Lung microvascular endothelial cell (primary cell): ENCODE measurements around the gene TRPC4AP. TPM values are rescaled to one million over a fixed set of nuclear protein-coding genes. Genes with fewer than 3 reads are reported as not detected.
A peak's percentile ranks its signal among the peaks of the same experiment; 100 is the strongest.

ENCODE experiments used
- DNase-seq, 2 donors: peaks; one replicate each; pipeline versions ENCODE4 v3.0.0 to v3.0.0-alpha.2; 2010; ENCODE audit warnings: low read depth in 2 of 2
- total RNA-seq: library from RNA; depleted of rRNA; stranded (reverse); fragments of >200 nt; gene quantifications from 2 replicates; pipeline ENCODE4 v1.2.1, GENCODE V29; 2014

TRPC4AP gene
- total RNA-seq, 1 donor from 2014 or later = 70.2 TPM

DNA sequence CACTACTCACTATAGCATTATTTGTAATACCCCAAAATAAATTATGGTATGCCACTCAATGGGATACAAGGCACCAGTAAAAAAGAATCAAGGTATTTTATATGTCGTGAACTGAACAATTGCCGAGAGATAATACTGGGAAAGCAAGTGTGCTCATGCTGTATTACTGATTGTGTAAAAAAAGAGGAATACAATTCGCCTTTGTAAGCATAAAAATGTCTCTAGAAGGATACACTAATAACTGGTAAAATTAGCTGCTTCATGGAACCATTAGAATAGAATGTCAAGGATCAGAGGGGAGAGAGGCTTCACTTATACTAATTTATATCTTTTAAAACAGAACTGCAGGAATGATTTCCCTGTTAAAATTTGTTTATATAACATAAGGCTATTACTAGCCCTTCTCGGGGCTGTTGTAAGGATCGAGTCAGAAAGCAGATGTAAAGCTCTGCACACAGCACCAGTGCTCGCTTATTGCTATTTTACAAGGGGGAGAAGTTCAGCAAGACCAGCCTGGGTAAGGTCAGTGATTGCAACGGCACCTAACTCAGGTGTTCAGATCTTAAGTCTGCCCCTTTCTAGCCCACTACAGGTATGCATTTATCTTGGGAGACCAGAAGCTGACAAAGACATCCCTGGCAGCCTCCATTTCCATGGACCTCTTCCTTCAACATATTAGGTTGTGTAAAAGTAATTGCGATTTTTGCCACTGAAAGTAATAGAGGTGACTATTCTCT lies 75.3 kb downstream of the TRPC4AP start:
- no peak for DNase-seq

DNA sequence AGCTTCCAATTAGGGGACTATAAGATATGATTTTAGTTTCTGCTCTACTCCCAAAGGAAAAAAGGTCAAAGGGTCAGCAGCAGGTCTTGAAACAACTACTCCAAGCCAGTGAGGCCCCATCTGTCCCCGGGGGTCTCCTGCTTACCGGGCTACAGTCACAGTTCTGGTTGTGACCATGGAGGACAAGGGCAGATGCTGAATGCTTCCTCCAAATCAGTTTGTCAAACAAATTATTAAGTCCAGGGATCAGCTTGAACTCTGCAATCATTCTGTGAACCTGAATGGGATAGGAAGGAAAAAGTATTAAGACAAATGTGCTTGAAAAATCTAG lies 76.8 kb downstream of the TRPC4AP start:
- DNase-seq = no peak

DNA sequence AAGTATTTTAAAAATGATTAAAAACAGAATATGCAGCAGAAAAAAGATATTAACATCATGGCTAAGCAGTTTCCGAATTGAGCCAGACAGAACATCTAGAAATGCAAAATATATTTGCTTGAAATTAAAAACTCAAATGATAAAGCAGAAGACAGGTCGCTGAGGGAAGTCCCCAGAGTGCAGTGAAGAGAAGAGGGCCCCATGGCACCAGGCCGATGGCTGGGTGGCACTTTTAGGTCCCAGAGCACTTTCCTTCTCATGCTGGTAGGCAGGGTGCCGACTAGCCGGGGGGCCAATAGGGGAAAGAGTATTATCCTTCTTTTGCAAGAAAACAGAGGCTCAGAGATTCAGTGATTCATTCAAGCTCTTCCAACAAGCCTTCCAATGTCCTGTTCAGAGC lies 78.1 kb downstream of the TRPC4AP start:
- DNase-seq = no peak

DNA sequence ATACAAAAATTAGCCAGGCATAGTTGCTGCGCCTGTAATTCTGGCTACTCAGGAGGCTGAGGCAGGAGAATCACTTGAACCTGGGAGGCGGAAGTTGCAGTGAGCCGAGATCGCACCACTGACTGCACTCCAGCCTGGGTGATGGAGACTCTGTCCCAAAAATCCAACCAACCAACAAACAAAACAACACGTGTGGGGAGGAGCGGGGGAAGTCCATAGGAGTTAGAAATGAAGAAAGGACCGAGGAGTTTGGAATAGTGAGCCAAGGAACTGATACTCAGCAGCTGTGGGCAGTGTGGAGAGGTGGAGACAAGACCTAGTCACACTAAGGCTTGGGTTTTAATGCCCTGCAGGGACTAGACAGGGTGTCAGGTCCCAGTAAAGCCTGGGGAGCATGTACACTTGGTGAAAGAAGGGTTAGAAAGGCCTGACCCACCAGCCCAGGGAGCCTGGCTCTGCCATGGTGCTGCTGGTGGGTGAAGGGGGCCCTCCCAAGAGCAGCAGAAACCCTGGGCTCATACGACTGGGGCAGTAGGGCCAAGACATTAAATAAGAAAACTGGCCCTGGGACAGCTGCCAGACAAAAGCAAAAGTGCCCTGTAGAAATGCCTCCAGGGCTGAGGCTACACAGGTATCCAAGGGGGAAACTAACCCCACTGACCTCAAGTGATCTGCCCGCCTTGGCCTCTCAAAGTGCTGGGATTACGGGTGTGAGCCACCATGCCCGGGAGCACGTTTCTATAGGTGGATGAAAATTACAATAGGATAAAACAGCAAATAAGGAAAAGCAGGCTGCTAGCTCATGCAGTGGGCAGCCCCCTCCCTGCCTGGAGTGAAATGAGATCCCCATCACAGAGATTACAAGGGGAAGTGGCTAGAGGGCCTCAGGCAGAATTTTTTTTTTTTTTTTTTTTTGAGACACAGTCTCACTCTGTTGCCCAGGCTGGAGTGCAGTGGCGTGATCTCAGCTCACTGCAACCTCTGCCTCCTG lies 78.9 kb downstream of the TRPC4AP start:
- no peak for DNase-seq

DNA sequence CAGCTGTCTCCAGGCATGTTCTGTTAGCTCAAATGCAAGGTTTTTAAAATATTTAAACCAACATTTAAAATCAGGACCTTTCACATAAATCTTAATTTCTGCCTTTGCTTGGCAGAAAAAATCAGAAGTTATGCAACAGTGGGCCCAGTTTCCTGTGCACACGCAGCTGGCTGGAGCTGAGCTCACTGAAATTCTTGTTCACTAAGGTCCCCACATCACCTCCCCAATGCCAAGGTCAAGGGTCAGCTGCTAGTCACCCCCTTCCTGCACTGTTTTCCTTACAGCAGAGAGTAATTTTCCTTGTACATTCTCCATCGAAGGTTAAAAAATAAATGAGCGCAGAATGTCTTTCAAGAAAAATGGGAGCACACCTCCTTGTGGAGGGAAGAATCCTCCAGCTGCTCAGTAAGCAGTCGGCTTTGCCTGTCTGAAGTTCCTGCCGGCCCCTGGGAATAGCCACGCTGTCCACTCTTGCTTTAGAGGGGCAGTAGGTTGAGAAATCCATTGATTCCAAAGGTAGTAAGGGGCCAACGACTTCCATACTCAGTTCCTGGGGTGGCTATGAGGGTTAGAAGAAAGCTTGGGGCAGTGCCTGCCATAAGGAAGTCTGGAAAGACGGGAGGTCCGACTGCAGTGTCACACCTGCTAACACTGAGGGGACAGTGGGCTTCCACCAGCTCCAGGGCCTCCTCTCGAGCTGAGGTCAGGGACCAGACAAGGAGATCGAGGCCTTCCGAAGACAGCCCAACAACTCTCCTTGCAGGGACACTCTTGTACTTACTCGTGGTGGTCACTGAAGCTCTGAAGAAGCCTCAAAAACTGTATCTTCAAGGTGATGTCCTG lies 80.2 kb downstream of the TRPC4AP start:
- no peak for DNase-seq

DNA sequence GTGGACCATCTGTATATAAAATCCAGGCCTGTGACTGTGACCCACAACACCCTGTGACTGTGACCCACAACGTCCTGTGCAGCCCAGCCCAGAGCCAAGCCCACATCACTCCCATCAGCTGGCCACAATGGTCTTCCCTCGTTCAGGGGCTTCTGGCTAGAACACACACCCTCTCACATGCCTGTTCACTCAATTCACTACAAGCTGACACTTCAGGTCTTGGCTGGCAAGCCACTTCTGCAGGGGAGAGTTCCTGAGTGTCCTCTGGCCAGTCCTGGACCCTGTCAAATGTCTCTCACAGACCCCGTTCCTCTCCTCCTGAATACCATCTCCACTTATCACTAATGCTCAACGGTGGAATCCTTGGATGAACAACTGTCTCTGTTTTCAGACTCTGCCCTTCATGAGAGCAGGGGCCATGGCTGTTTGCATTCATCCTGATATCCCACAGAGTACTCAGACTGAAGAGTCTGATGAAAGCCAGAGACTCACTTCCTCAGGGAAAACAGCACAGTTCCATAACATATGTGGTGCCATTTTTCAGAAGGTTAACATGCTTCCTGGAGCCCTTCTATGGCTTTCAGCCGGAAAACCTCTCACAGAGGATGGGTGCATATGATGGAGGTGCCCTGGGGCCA lies 80.9 kb downstream of the TRPC4AP start:
- DNase-seq = no peak

DNA sequence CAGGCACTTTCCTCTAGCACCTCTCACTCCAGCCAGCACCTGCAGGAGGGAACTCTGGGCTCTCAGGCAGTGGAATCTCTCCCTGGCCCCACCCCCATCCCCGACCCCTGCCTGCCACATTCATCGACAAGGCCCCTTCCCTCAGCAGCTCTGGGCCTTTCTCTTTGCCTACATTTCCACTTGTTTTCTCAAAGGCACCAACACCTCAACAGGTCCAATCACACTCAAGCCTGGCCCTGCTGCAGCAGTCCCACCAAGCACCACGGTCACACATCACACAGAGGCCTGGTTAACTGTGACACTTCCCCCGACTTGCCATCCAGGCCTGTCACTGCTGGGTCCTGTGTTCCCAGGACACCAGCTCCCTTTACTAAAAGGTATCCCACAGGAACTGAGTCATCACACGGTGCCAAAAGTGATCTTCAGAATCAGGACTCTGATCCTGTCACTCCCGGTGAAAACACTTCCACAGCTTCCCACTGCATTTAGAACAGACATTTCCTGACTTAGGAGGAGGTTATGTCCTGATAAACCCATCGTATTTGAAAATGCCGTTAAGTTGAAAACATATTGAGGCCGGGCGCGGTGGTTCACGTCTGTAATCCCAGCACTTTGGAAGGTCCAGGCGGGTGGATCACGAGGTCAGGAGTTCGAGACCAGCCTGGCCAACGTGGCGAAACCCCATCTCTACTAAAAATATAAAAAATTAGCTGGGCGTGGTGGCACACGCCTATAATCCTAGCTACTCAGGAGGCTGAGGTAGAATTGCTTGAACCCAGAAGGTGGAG lies 82.0 kb downstream of the TRPC4AP start:
- DNase-seq = no peak

DNA sequence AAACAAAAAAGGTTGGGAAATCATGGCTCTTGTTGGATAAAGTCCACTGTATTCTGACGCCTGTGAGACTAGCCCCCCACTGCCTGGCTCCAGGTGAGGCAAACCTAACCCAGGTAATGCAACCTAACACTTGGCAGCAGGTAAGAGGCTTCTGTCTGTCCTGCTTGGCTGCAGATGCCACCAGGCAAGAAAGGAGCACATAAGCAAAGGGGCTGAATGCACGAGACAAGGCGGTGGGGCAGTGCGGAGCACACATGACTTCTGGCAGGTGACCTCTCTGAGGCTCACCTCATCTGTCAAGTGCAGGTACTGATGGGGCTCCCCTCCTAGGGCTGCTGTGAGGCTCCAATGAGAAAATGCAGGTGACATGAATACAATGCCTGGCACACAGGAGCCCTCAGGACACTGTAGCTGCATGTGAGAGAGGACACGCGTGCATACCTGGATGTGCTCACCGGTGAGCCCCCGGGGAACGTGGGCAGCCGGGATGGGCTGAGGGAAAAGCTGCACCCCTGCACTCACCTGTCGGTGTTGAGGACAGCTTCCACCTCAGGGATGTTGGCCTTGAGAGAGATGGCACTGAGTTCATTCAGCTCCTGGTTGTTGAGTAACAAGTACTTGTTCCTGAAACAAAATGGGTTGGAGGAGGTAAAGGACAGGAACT lies 82.8 kb downstream of the TRPC4AP start:
- no peak for DNase-seq

DNA sequence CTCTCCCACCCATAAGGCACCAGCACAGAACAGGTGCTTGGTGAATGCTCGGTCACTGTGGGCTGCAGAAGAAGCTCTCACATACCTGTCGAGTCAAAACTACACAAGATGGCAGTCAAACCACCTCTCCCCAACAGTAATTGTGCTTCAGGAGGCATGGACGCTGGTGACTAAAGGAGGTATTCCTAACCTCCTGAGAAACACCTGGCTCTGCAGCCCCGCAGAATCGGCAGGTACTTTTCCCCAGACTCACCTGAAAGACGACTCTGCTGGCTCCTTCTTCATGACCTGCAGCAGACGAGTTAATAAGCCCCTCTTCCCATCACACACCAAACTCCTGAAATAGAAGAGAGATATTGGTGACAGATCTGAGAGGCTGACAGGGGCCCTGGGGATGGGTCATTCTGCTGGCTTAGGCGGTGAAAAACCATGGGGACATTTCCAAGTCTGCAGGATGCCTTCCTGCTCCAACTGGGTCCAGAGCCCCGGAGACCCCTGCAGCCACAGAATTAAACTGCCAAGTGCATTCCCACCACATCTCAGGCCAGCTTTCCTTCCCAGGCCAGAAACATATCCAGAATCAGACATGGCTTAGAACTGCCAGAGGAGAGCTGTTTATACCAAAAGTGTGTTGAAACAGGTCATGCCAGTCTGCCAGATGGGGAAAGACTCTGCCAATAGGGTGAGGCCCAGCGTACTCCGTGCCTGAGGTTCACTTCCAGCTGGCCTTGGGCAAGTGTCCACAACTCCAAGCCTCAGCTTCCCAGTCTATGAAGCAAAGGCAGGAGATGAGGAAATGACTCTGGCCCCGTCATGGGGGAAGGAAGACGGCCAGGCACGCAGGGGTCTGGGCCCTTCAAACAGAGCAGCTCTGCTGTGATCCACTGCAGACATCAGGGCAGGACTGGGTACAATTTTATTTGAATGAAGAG lies 83.9 kb downstream of the TRPC4AP start:
- DNase-seq = peak in 1 of 2 donors; percentile 24

DNA sequence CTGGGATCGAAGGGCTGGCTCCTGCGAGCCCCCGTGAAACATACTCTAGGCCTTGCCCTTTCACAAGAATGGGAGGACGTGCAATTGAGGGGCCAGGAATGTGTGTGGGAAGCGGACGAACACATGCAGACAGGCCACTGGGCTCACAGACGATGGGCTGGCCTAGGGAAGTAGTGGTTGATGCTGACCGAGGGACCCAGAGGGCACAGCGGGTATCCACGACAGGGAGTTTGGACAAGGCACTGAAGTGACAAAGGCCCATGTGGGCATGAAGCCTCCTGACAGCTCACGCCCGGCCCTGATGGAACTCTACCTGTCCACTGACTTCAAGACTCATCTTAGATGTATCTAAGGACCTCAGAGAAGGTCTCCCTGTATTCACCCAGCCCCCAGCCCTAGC lies 84.7 kb downstream of the TRPC4AP start:
- DNase-seq = no peak

DNA sequence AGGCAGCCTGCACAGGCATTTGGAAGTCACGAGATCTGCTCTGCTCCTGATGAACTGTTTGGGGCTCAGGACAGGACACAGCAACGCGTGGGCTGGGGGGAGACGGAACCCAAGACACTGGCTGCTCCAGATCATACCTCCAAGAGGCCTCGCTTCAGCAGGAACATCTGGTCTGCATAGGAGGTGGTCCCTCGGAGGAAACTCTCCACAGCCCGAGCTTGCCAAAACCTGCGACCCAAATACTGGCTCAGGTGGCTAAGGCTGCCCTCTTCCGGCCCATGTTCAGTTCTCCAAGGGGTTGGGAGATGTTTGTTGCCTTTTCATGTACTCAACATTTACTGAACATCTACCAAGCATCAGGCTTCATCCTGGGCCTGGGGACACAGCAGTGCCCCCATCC lies 85.2 kb downstream of the TRPC4AP start:
- no peak for DNase-seq

DNA sequence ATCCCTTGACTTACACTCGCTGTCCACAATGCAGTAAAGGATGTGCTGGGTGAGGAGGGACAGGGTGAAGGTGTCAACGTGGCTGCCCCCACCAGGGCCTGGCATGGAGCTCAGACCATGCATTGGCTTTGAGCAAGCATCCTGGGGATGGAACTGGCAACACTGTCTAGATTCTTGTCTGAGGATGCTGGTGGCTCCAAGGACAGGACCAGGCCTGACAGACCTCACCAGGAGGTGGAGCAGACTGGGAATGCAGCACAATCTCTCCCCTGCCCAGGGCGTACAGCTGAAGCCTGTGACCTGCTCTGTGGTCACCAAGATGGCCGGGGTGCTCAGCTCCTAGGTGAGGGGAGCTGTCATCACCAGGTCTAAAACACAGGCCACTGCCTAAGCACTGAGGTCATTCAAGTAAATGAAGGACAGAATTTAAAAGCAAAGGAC lies 86.1 kb downstream of the TRPC4AP start:
- DNase-seq = no peak

DNA sequence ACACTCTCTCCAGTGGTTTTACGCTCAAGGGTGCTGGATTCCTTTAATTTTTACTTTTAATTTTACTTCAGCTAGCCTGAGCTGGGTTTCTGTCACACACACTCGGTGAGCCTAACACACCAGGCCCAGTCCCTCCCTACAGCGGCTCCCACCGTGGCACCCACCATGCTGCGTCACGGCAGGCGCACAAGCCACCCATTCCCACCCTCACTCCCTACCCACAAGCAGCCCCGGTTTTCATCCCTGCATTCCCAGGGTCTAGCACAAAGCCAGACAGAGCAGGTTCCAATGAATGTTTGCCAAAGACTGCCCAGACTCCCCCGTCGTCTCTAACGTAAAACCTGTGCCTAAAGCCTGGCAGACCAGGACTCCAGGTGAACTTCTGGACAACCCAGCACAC lies 86.6 kb downstream of the TRPC4AP start:
- no peak for DNase-seq

DNA sequence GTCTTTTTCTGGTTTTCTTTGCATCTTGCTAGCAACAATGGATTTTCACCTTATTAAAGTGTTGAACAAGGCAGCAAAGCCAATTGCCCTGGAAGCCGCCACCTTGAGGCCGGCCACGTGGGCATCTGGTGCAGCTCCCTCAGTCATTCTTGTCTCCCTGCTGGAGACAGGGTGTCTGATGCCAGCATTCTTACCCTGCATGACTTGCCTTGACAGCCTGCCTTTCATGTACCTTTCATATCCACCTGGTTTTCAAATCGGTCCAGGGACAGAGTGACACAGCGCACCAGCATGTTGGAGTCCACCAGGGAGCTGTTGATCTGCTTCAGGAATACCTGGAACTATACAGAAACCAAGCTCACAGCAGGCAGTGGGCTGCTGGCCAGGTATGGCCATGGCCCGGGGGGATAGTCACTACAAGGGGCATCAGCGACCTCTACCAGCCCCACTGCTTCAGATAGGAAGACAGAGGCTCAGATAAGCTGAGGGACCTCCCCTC lies 87.1 kb downstream of the TRPC4AP start:
- no peak for DNase-seq

DNA sequence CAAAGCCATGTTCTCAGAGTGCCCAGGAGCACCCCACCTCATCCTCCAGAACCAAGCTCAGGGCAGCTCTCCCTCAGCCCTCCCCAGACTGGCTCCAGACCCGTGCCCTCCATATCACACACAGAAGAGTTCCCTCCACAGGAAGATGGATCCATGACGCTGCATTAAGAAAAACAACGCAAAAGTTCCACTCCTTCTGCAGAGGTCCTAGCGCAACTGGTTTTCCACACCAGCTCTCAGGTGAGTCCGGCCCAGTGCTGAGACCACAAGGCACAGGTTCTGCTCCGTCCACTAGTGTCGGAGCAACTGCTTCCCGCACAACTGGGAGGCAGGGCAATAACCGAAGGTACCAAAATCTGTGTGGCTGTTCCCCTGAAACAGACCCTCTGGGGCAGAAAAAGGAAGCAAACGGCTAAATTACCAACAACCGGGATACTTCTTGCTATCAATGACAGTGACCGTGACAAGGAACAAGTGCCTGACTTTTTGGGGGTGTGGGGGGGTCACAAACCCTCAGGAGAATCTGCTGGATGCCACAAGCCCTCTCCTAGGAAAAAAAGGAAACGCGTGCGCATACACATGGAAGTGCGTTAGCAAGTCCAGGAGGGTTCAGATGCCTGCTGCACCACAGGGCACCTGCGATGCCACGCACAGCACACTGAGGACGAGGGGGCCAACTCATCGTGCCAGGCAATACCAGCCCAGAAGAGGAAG lies 87.7 kb downstream of the TRPC4AP start:
- no peak for DNase-seq

DNA sequence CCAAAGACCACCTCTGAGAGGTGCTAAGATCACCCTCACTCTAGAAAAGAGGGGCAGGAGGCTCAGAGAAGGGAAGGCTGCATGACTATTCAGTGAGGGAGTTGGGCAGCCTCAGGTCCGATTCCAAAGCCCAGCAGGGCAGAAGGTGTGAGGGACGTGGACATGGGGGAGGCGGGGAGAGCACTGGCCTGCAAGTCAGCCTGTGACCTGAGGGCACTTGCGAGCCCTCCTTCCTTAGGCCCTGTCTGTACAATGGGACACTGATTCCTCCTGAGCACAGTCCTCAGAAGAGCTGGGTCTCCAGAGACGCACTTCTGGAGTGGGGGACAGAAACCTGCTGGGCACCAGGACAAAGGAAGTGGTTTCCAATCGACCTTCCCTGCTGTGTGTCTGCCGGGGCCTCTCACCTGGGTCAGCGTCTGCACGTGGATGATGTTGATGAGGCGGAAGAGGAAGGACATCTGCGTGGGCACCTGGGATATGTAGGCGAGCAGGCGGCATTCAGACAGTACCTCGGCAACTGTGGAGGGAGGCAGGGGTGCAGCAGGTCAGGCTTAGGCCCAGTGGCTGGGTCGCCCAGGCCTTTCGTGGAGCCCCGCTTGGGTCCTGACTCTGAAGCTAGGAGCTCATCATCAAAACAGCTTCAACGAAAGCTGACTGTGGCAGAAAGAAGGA lies 88.4 kb downstream of the TRPC4AP start:
- DNase-seq = no peak
